Tibial nerve (tissue), 4 donors: ENCODE results near the gene MRGPRX3. TPM values are rescaled to one million over a fixed set of nuclear protein-coding genes. Genes with fewer than 3 reads are reported as not detected.

Source experiments
- DNase-seq, 2 donors: peaks; one replicate each; pipeline ENCODE4 v3.0.0-alpha.2; 2019; ENCODE audit warnings: low spot score in 2 of 2
- H3K27ac ChIP-seq, 4 donors: fragments of 200-600 bp; sonication (generic) in 3 of 4; one replicate each; pipeline ENCODE4 v1.5.1; 2017 to 2019; ENCODE audit warnings: mild to moderate bottlenecking in 1 of 4
- H3K27me3 ChIP-seq, 2 donors: fragments of 200-600 bp; sonication (generic) in 1 of 2; one replicate each; pipeline versions ENCODE4 v1.5.1 to v1.6.0; 2017 to 2019
- H3K36me3 ChIP-seq, 3 donors: fragments of 200-600 bp; sonication (generic); one replicate each; pipeline ENCODE4 v1.5.1; 2018 to 2019
- H3K4me1 ChIP-seq, 4 donors: fragments of 200-600 bp; sonication (generic) in 3 of 4; one replicate each; pipeline ENCODE4 v1.5.1; 2017 to 2019
- H3K4me3 ChIP-seq, 4 donors: fragments of 200-600 bp; sonication (generic) in 3 of 4; one replicate each; pipeline ENCODE4 v1.5.1; 2017 to 2019; ENCODE audit warnings: mild to moderate bottlenecking in 1 of 4, moderate library complexity in 1 of 4
- H3K9me3 ChIP-seq, 4 donors: fragments of 200-600 bp; sonication (generic) in 3 of 4; one replicate each; pipeline ENCODE4 v1.5.1; 2017 to 2019
- CTCF ChIP-seq, 5 experiments: fragments of 200-600 bp in 3 of 5; fragments of 450-650 bp in 2 of 5; sonication (generic) in 3 of 5; IDR thresholded peaks; one replicate each; pipeline ENCODE4 v1.5.1; 2016 to 2019; ENCODE audit warnings: antibody characterized with exemption in 5 of 5, mild to moderate bottlenecking in 3 of 5, moderate library complexity in 2 of 5
- EP300 ChIP-seq, 2 donors: sonication (generic); formaldehyde crosslinking; IDR thresholded peaks; one replicate each; pipeline ENCODE4 v1.6.1; 2017; ENCODE audit warnings: antibody characterized with exemption in 2 of 2, mild to moderate bottlenecking in 1 of 2
- POLR2A ChIP-seq, 2 donors: fragments of 450-650 bp; IDR thresholded peaks; one replicate each; pipeline ENCODE4 v1.6.1; 2017; ENCODE audit warnings: antibody characterized with exemption in 2 of 2, mild to moderate bottlenecking in 2 of 2, moderate library complexity in 2 of 2
- WGBS, 2 donors: methylation state at CpG; one replicate each; pipeline ENCODE4 v1.1.5; 2018; 5-methylcytosine and 5-hydroxymethylcytosine counted together
- total RNA-seq, 4 donors: library from RNA; depleted of rRNA; stranded (reverse); fragments of >200 nt; gene quantifications; one replicate each; pipeline ENCODE4 v1.1.0, GENCODE V29; 2016

MRGPRX3 gene
- total RNA-seq, 4 donors from 2014 or later, result not detected

- TF ChIP-seq EP300 (IDR thresholded peaks at IDR 0.05) (no peak), CTCF (IDR thresholded peaks at IDR 0.05) (no peak), POLR2A (IDR thresholded peaks at IDR 0.05) (no peak)
- no peak for DNase-seq
- 83 to 86% methylated on average over 6 of the region's 6 CpGs for WGBS, 2 donors
These were observed 31.3 kb upstream of the MRGPRX3 start for GRCh38 chr11:18100926-18101656.

GRCh38 chr11:18105086-18105801, 27.1 kb upstream of the MRGPRX3 start:
- TF ChIP-seq EP300 (IDR thresholded peaks at IDR 0.05) (no peak), POLR2A (IDR thresholded peaks at IDR 0.05) (no peak), CTCF (IDR thresholded peaks at IDR 0.05) (no peak)
- Histone ChIP-seq H3K36me3 (peaks cover 0 to 33% (median 0%) of the 10 kb centered on the region in 3 donors), H3K4me1 (peaks cover 0 to 28% (median 8%) of the 10 kb centered on the region in 4 donors), H3K4me3 (peak overlapping the region; percentile 63 to 93 (median 84)), H3K27ac (peak overlapping the region; percentile 11 to 81 (median 62)), H3K9me3 (no peaks in the 10 kb centered on the region), H3K27me3 (no peaks in the 10 kb centered on the region)
- no peak for DNase-seq
- 26 to 28% methylated on average over 29 of the region's 29 CpGs for WGBS, 2 donors

More at GRCh38 chr11:18100926-18101656, 31.3 kb upstream of the MRGPRX3 start:
- Histone ChIP-seq H3K4me1 (peaks cover 0 to 21% (median 8%) of the 10 kb centered on the region in 4 donors), H3K9me3 (no peaks in the 10 kb centered on the region), H3K27ac (no peak overlapping the region), H3K36me3 (peaks cover 0 to 60% (median 0%) of the 10 kb centered on the region in 3 donors), H3K27me3 (no peaks in the 10 kb centered on the region), H3K4me3 (no peak overlapping the region)

GRCh38 chr11:18105802-18106574, 26.4 kb upstream of the MRGPRX3 start, which contains the start of gene SAAL1:
Gene SAAL1 (minus strand): TSS chr11:18106082. CDS start chr11:18106041, 41 bp downstream.
- peak in 1 of 2 donors; percentile 79 for TF ChIP-seq EP300 (IDR thresholded peaks at IDR 0.05)
- peak in 1 of 2 donors; percentile 21 for TF ChIP-seq POLR2A (IDR thresholded peaks at IDR 0.05)
- peak; percentile 60 to 87 (median 80) for TF ChIP-seq CTCF (IDR thresholded peaks at IDR 0.05)
- H3K4me1 ChIP-seq, result peaks cover 0 to 28% (median 8%) of the 10 kb centered on the region in 4 donors
- no peaks in the 10 kb centered on the region for H3K9me3 ChIP-seq
- peak; percentile 66 to 74 for DNase-seq
- peak within 1 kb of the TSS; percentile 63 to 93 (median 84) for H3K4me3 ChIP-seq
- peak within 1 kb of the TSS; percentile 11 to 81 (median 62) for H3K27ac ChIP-seq
- no peaks in the 10 kb centered on the region for H3K27me3 ChIP-seq
- H3K36me3 ChIP-seq, result peaks cover 0 to 28% (median 0%) of the 10 kb centered on the region in 3 donors
- 6 to 14% methylated on average over 18 to 43 of the region's 48 CpGs for WGBS, 2 donors

GRCh38 chr11:18106688-18107087, 25.7 kb upstream of the MRGPRX3 start:
- Histone ChIP-seq H3K36me3 (peaks cover 0 to 21% (median 0%) of the 10 kb centered on the region in 3 donors), H3K27me3 (no peaks in the 10 kb centered on the region), H3K4me3 (no peak overlapping the region), H3K9me3 (no peaks in the 10 kb centered on the region), H3K4me1 (peaks cover 0 to 28% (median 8%) of the 10 kb centered on the region in 4 donors), H3K27ac (no peak overlapping the region)
- TF ChIP-seq POLR2A (IDR thresholded peaks at IDR 0.05) (no peak), CTCF (IDR thresholded peaks at IDR 0.05) (no peak), EP300 (IDR thresholded peaks at IDR 0.05) (no peak)
- WGBS, 2 donors, result 87 to 88% methylated on average over 9 of the region's 9 CpGs
- DNase-seq, result no peak
